ENCODE results near the gene GPR156.

DNA sequence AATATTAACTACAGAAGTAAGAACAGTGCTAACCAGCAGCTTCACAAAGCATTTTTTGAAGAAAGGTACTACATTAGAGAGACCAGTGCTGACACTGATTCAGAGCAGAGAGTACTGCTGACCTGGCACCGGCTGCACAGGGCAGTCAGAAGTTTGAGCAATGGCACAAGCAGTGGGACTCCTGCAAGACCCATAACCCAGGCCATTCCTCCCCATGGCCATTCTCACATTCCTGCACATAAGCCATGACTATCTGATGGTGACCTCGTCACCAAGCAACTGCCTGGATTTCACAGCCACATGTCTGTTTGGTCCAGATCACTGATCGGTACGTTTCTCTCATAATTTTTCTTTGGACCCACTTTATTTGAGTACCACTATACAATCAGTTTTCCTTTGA lies 88.7 kb downstream of the GPR156 start:
- TF ChIP-seq POLR2AphosphoS5 (IDR thresholded peaks at IDR 0.05) = no peak
- TF ChIP-seq CTCF (IDR thresholded peaks at IDR 0.05) = no peak

Measured in upper lobe of left lung (tissue), 4 donors.